Activated naive CD4-positive, alpha-beta T cell treated with anti-CD3 and anti-CD28 coated beads, Interleukin-2, amount 10 ng/mL, durations not matched to agents 7 days and 5 days (primary cell): ENCODE data around the gene FAM53A.
A peak's percentile ranks its signal among the peaks of the same experiment; 100 is the strongest.

Experiments used
- CTCF ChIA-PET: fragments of 350-600 bp; sonication (Branson Sonifier 250); formaldehyde crosslinking; loops from one replicate; lab custom pipeline; 2021; ENCODE audit warnings: antibody characterized with exemption; lab: Charles Lee
- DNase-seq: peaks from one replicate; pipeline ENCODE4 v3.0.0-alpha.2; 2020
- H3K27ac Mint-ChIP-seq: one replicate; pipeline ENCODE4 v1.8.0; 2021; ENCODE audit warnings: mild to moderate bottlenecking, moderate library complexity, mixed read lengths
- H3K27me3 Mint-ChIP-seq: one replicate; pipeline ENCODE4 v1.8.0; 2021; ENCODE audit warnings: mild to moderate bottlenecking, mixed read lengths
- H3K36me3 Mint-ChIP-seq: one replicate; pipeline ENCODE4 v1.8.0; 2021; ENCODE audit warnings: mixed read lengths
- H3K4me1 Mint-ChIP-seq: one replicate; pipeline ENCODE4 v1.8.0; 2021; ENCODE audit warnings: mixed read lengths
- H3K4me3 Mint-ChIP-seq: one replicate; pipeline ENCODE4 v1.8.0; 2021; ENCODE audit warnings: mild to moderate bottlenecking, moderate library complexity, mixed read lengths
- H3K9me3 Mint-ChIP-seq: one replicate; pipeline ENCODE4 v1.8.0; 2021; ENCODE audit warnings: mixed read lengths

FAM53A gene

GRCh38 chr4:1721003-1721665, 37.0 kb upstream of the FAM53A start, which contains the start of the genes TACC3 and TMEM129:
Gene TACC3, plus strand, starts transcription at chr4:1721521. Its CDS starts 1,901 bp downstream, at chr4:1723422.
Gene TMEM129, minus strand, starts transcription at chr4:1721323. Its CDS starts 486 bp downstream, at chr4:1720837.
- Mint-ChIP-seq H3K27ac (peak within 1 kb of the TSS; percentile 100), H3K36me3 (peaks cover 42% of the 10 kb centered on the region), H3K27me3 (no peaks in the 10 kb centered on the region), H3K4me3 (peak within 1 kb of the TSS; percentile 91), H3K4me1 (peaks cover 58% of the 10 kb centered on the region), H3K9me3 (no peaks in the 10 kb centered on the region)
- CTCF ChIA-PET = interaction anchor here (1.4 to 2.6 kb wide), 2 partner anchors 9 to 28 kb away, joined by 3 to 11 read pairs; partner anchors contain the start of gene SLBP
- peak; percentile 97 for DNase-seq

DNA sequence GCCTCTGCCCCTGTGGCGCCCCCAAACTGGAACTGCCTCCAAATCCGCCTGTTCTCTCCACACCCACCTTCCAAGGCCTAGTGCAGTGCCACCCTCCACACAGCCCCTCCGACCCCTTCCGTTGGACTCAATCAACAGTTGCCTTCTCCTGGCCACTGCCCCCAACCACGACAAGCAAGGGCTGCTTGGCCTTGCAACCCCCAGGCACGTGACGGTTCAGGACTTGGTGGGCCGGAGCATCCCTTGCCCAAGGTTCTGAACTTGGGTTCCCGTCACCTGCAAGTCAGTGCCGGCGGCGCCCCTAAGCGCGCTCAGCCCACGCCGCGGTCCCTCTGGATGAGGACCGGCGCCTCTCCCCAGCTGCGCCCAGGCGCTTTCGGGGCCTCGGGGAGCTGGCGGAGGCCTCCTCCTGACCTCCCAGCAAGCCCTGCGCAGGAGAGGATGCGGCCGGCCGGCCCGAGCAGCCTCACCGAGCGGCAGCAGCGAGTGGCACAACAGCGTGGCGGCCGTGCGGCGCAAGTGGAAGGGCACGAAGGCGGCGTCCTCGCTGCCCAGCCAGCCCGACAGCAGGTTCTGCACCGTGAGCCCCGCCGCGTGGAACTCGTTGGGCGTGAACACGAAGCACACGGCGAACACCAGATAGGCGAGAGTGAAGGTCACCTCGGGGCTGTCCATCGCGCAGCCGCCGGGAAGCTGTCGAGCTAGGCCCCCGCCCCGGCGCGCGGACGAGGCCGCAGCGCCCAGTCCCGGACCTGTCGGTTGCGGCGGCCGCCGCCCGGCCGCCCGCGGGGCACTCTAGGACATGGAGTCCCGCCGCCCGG, 36.3 kb upstream of the FAM53A start:
- CTCF ChIA-PET = interaction anchor here (1.4 to 2.6 kb wide), 2 partner anchors 8 to 27 kb away, joined by 3 to 11 read pairs; partner anchors contain the start of gene SLBP
- no peaks in the 10 kb centered on the region for H3K27me3 Mint-ChIP-seq
- no peaks in the 10 kb centered on the region for H3K9me3 Mint-ChIP-seq
- peak overlapping the region; percentile 85 for H3K4me3 Mint-ChIP-seq
- H3K4me1 Mint-ChIP-seq = peaks cover 62% of the 10 kb centered on the region
- peak overlapping the region; percentile 93 for H3K27ac Mint-ChIP-seq
- DNase-seq = peak; percentile 63
- peaks cover 44% of the 10 kb centered on the region for H3K36me3 Mint-ChIP-seq

GRCh38 chr4:1718095-1718850, 34.2 kb upstream of the FAM53A start:
- H3K27me3 Mint-ChIP-seq = no peaks in the 10 kb centered on the region
- H3K27ac Mint-ChIP-seq = peak overlapping the region; percentile 67
- H3K4me3 Mint-ChIP-seq = peak overlapping the region; percentile 48
- peaks cover 39% of the 10 kb centered on the region for H3K36me3 Mint-ChIP-seq
- no peaks in the 10 kb centered on the region for H3K9me3 Mint-ChIP-seq
- no peak for DNase-seq
- H3K4me1 Mint-ChIP-seq = peaks cover 61% of the 10 kb centered on the region
- CTCF ChIA-PET = no interaction called here

- Mint-ChIP-seq H3K27me3 (no peaks in the 10 kb centered on the region), H3K36me3 (peaks cover 35% of the 10 kb centered on the region), H3K9me3 (no peaks in the 10 kb centered on the region), H3K4me1 (peaks cover 53% of the 10 kb centered on the region), H3K27ac (no peak overlapping the region), H3K4me3 (no peak overlapping the region)
- CTCF ChIA-PET = no interaction called here
- no peak for DNase-seq
Observed at GRCh38 chr4:1717129-1718094, 33.3 kb upstream of the FAM53A start.

DNA sequence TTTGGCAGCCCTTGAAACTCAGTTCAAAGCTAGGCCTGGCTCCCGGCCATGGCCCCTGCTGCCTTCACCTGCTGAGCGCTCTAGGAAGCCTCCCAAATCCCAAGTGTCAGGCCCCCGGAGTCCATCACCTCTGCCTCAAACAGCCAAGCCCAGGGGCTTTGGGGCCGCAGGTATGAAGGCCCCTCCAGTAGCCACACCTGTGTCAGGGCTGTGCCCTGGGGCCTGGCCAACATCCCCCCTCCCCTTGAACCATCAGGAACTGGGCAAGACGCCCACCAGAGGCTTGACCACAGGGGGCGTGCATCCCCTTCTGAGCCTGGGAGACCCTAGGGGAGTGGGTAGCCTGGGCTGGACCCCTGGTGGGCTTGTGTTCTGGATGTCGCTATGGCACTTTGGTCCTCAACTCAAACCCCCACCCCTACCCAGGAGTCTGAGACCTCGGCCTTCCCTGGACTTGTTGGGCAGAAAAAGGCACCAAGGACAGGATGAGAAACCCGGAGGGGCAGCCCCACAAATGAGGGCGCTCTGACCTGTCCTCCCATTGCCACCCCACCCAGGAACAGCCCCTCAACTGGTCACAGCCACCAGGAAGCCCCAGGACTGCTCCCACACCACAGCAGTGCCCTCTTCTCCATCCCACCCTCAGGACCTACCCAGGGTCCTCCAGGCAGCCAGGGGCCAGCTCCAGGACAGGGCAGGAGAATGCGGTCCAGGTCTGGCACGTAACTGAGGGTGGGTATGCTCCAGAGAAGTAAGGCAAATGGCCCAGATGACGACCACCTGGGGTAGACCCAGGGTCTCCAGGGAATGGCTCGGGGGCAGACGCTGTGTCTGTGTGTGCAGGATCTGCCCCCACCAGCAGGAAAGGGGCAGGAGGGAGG, 32.2 kb upstream of the FAM53A start:
- CTCF ChIA-PET = no interaction called here
- Mint-ChIP-seq H3K4me1 (peaks cover 51% of the 10 kb centered on the region), H3K36me3 (peaks cover 31% of the 10 kb centered on the region)

DNA sequence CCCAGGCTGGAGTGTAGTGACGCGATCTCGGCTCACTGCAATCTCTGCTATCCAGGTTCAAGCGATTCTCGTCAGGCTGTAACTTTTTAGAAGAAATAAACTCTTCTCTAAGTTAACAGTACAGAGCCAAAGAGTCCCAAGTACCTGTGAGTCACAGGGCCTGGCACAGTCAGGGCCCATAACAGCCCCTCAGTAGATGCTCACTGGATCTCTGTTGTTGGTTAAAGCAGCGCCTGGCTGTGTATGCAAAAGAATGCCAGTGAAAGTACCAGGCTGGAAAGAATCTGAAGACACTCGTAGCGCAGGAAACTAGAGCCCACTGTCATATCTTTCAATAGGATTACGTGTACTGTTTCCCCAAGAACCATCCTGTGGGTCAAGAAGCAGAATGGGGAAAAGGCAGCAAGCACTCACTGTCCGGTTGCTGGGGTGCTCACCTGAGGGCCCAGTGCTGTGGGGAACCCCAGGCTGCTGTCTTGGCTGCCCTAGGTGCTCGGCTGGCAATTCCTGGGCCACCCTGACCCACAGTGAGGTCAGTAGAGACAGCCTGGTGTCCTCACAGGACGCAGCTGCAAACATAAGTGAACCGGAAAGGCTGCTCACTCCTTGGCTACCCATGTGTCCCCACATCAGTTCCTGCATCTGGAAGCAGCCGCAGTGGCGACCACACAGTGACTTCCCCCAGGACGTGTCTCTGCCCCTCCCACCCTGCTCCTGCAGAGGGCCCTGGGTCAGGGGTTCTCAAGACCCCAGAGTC, 31.1 kb upstream of the FAM53A start:
- H3K4me3 Mint-ChIP-seq = peak overlapping the region; percentile 100
- DNase-seq = no peak
- peaks cover 37% of the 10 kb centered on the region for H3K36me3 Mint-ChIP-seq
- peak overlapping the region; percentile 58 for H3K27ac Mint-ChIP-seq
- peaks cover 3% of the 10 kb centered on the region for H3K27me3 Mint-ChIP-seq
- CTCF ChIA-PET = no interaction called here
- no peaks in the 10 kb centered on the region for H3K9me3 Mint-ChIP-seq
- H3K4me1 Mint-ChIP-seq = peaks cover 61% of the 10 kb centered on the region

More for the DNA sequence above, 32.2 kb upstream of the FAM53A start:
- Mint-ChIP-seq H3K4me3 (no peak overlapping the region), H3K27ac (no peak overlapping the region), H3K9me3 (no peaks in the 10 kb centered on the region), H3K27me3 (peaks cover 2% of the 10 kb centered on the region)
- no peak for DNase-seq

DNA sequence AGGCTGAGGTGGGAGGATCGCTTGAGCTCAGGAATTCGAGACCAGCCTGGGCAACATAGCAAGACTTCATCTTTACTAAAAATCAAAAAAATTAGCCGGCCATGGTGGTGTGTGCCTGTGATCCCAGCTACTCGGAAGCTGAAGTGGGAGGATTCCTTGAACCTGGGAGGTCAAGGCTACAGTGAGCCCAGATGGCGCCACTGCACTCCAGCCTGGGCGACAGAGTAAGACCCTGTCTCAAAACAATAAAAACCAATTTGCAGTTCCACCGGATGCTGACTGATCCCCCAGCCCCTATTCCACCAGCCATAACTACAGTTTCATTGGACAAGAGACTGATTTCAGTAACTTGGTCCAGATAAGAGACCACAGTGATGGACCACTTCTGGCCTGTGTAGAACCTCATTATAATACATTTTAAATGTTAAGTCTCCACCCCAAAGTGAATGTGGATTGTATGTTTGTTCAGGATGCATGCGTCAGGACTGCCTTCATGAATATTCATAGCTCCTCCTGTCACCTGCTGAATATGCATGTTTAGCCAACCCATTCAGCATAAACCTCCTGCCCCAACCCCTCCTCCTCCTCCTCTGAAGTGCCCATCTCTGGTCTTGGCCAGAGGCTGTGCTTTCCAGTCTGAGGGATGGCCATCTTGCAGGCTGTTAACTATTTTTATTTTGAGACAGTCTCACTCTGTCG, 30.3 kb upstream of the FAM53A start:
- H3K9me3 Mint-ChIP-seq = no peaks in the 10 kb centered on the region
- CTCF ChIA-PET = interaction anchor here (3.3 kb wide), 1 partner anchor 21 kb away, joined by 26 read pairs; no protein-coding TSS in a partner anchor
- DNase-seq = no peak
- H3K27ac Mint-ChIP-seq = peak overlapping the region; percentile 97
- peaks cover 61% of the 10 kb centered on the region for H3K4me1 Mint-ChIP-seq
- H3K27me3 Mint-ChIP-seq = peaks cover 3% of the 10 kb centered on the region
- H3K4me3 Mint-ChIP-seq = peak overlapping the region; percentile 100
- peaks cover 41% of the 10 kb centered on the region for H3K36me3 Mint-ChIP-seq

GRCh38 chr4:1713003-1713851, 29.1 kb upstream of the FAM53A start:
- Mint-ChIP-seq H3K4me3 (peak overlapping the region; percentile 100), H3K9me3 (no peaks in the 10 kb centered on the region), H3K4me1 (peaks cover 63% of the 10 kb centered on the region), H3K27ac (peak overlapping the region; percentile 97), H3K27me3 (peaks cover 3% of the 10 kb centered on the region), H3K36me3 (peaks cover 44% of the 10 kb centered on the region)
- no peak for DNase-seq
- CTCF ChIA-PET = interaction anchor here (1.2 to 3.3 kb wide), 2 partner anchors 13 to 19 kb away, joined by 3 to 26 read pairs; no protein-coding TSS in a partner anchor

DNA sequence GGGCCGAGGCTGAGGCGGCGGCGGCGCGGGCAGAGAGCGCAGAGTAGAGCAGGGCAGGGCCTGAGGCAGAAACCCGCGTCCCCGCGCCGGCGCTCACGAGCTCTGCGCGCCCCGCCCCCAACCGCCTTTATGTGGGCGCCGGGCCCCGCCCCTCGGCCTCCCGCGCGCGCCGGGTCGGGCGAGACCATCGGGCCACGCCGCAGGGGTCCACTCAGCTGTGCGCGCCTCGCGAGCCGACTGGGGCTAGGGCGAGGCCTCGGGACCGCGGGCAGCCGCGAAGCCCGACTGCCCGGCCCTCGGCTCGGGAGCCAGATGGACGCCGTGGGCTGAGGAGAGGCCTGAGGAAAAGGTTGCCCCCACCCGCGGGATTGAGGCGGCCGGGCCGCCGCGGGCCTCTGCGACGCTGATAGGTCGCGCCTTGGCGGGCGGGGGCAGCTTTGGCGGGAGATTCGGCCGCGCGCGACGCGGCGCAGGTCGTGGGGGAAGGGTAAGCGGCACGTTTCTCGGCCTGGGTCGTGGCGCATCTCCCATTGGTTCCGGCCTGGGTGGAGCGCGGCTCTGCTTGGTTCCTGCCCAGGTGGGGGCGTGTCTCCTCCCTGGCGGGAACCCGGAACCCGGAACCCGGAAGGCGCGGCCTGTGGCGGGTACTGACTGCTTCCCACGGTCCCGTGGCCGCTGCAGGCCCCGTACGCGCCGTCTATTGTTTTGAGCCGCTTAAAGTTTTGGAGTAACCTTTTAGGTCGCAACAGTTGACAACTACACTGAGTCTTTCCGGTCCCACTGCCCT, 28.3 kb upstream of the FAM53A start, which contains the start of gene SLBP:
Gene SLBP, minus strand, starts transcription at position 104 of the 787 bp plus-strand sequence. CDS start 131 bp downstream, outside the sequence.
- Mint-ChIP-seq H3K27me3 (peaks cover 3% of the 10 kb centered on the region), H3K4me3 (peak within 1 kb of the TSS; percentile 100), H3K36me3 (peaks cover 48% of the 10 kb centered on the region), H3K4me1 (peaks cover 67% of the 10 kb centered on the region), H3K9me3 (no peaks in the 10 kb centered on the region), H3K27ac (peak within 1 kb of the TSS; percentile 97)
- CTCF ChIA-PET = interaction anchor here (1.0 to 3.3 kb wide), 3 partner anchors 8 to 19 kb away, joined by 3 to 26 read pairs (median 3); partner anchors contain the start of genes TACC3 and TMEM129
- peak; percentile 99 for DNase-seq
